GM18502 (cell line): Measurements from ENCODE around the gene FAM89A.
"Not testable (repeated sequence)": the region's sequence is repeated elsewhere in the genome, so short reads cannot be mapped to it uniquely, and the experiment has no call there.

Experiments used
- ATAC-seq: cut with Tn5 transposase; IDR thresholded peaks from one replicate; pipeline ENCODE4 v1.9.1; 2021; ENCODE audit warnings: mild to moderate bottlenecking; ENCODE audit not compliant: unreplicated experiment, poor library complexity

The FAM89A gene

GRCh38 chr1:231037585-231038517, 2.2 kb downstream of the FAM89A start:
- ATAC-seq = no peak

DNA sequence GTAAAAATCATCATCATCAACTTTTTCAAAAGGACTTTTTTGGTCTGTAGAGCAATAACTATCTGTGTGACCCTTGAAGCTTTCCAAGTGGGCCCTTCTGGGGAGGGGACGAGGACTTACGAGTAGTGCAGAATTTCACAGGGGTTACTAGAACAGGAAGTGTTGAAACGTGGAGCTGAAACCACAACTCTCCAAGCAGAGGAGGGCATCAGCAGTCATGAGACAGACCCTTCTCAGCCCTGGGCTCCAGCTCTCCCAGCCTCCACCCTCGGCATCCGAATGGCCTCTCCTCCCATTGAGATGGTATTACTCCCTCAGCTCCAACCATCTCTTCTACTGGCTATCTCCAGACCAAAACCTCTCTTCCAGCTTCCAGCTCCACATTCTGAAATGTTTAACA, 3.6 kb downstream of the FAM89A start:
- ATAC-seq = no peak

DNA sequence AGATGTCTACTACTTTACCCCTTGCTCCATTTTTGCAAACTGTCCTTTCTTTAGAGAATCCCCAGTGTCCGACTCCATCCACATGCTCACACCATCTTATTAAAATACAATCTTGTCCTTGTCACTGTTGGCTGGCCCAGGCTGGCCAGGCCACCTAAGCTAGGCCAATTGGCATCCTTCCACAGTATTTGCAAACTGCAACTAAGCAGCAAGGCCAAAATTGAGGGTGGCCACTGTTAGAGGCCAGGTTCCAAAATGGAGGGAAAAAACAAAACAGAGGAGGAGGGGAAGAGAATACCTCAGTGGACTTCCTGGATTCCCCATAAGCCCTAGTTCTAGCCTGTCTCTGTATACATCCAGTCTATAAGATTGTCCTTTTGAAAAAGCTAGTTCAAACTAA, 4.3 kb downstream of the FAM89A start:
- no peak for ATAC-seq

- ATAC-seq = no peak
These were observed 7.1 kb downstream of the FAM89A start for GRCh38 chr1:231032963-231033362.

DNA sequence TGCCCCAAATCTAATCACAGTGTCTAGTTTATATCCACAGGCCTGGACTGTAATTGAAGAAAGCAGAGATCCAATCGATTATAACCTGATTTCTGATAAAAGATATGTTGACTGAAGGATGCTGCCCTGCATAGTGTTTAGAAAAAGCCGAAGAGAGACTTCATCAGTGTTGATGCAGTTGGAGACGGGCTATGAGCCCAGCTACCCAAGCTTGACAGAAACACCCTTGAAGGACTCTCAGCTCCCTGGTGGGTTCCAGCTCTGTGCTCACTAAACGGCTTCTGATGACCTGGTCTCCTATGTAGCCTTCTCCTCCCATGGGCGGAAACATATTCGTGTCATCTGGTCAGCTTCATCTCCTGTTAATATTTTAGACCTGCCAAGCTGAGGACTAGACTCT, 10.2 kb downstream of the FAM89A start:
- no peak for ATAC-seq

GRCh38 chr1:231029247-231029646, 10.8 kb downstream of the FAM89A start:
- ATAC-seq = not testable (repeated sequence)

GRCh38 chr1:231028682-231029081, 11.4 kb downstream of the FAM89A start:
- ATAC-seq = no peak

DNA sequence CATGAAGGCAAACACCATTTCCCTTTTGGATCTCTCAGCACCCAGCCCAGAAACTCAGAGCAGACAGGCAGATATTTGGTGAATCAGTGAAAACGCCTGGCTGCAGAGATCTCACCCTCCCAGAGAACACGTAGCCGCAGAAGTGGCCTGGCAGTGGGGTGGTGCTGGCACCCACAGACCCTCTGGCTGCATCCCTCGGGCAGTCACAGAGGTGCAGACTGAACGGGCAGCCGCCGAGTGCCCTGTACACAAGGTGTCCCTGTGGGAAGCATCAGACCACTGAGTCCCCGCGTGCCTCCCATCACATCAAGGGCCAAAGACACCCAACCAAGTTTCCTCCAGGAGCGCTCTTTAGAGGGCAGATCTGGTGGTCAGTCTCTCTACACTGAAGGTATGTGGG, 12.1 kb downstream of the FAM89A start:
- ATAC-seq = no peak

GRCh38 chr1:231027136-231027925, 12.7 kb downstream of the FAM89A start:
- ATAC-seq = no peak

DNA sequence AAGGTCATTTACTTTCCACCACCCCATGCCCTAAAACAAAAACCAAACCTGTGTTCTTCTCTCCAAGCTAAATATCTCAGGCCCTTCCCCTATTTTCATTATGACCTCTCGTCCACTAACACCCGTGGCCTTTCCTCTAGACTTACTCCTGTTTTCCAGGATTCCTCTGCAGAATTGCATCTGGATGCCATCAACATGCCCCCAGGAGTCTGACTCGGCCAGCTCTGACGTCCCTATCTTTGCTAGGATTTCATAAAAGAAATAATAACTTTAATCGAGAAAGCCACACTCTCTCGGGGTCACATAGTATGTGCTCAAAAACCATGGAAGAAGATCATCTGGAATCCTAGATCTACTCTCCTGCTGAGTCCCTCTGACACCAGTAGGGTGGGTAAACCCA, 13.5 kb downstream of the FAM89A start:
- no peak for ATAC-seq

DNA sequence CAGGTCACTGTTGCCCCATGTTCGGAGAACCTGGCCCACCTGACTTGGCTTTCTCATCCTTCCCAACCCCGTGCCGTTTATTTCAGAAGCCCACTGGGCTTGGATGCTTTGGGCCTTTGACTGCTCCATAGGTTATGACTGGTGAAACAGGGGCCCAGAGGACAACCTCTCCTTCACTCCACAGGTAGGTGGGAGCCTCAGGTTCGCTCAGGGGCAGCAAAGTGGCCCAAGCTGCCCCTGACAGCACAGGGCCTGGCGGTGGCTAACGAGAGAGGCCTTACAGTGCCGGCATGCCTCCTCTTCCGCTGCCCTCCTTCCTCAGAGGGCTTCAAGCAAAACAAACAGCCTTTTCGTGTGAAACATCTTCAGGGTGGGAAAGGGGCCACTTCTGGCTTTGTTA, 16.9 kb downstream of the FAM89A start:
- ATAC-seq = no peak

DNA sequence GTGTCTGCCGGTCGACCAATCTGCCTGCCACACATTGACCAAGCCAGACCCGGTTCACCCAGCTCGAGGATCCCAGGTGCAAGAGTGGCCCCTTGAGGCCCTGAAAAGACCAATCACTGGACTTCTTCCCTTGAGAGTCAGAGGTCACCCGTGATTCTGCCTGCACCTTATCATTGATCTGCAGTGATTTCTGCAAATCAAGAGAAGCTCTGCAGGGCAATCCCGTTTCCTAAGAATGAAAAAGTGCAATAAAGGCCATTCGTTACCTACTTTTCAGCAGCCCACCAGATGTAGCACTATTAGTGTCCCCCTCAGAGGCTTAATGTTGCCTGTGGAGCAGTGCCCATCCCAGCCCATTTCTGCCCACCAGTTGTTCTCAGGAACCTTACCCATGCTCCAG, 17.5 kb downstream of the FAM89A start:
- ATAC-seq = not testable (repeated sequence)

- no peak for ATAC-seq
These were observed 18.5 kb downstream of the FAM89A start for GRCh38 chr1:231021540-231022031.

- no peak for ATAC-seq
These were observed 19.2 kb downstream of the FAM89A start for GRCh38 chr1:231020816-231021215.

DNA sequence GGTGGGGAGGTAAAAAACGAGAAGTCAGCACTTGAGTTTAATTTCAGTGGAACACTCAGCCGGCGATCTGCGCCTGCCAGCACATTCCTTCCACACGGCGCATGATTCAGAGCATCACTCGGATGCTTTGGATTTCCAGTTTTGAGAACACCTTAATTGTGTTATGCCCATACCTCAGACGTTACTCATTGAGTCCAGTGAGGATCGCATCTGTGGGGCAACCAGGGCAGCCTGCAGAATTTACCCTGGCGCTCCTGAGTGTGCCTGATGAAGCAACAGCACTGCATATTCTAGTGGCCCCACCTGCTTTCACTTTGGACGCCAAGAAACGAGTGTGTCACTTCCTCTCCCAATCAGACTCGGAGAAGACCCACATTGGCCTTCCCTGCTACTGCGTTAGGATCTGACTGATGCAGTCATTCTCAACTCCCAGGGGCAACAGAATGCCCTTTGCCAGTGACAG, 19.9 kb downstream of the FAM89A start:
- no peak for ATAC-seq

DNA sequence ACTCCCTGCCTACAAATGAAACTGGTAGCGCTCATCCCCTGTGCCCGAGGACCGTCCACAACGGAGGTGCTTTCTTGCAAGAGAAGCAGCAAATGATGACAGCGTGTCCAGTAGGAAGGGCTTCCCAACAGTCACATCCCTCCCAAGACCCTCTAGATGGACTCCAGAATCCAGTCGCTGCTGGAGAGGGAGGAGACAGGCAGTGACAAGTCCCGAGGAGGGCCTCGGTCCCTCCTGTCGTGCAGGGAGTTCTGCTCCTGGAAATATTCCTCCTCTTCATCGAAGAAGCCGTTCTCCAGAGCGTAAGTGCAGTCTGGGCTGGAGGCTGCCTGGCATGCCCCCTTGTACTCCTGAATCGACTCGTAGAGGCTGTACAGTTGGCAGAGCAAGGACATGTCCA, 20.3 kb downstream of the FAM89A start:
- ATAC-seq = no peak

- ATAC-seq = no peak
These were observed 23.1 kb downstream of the FAM89A start for GRCh38 chr1:231016966-231017365.

DNA sequence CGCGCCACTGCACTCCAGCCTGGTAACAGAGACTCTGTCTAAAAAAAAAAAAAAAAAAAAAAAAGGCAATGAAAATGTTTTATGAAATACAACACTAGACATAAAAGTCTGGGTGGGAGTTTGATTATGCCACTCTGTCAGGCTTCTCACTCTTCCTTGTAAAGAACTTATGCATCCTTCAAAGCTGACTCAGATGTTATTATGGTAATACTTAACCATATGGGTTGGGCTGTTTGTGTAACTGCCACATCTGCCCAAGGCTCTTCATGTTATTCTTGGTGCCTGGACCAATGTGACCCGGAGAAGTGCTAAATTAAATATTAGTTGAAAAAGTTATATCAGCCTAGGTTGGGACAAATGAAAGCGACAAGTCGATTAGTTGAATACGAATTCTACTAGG, 23.8 kb downstream of the FAM89A start:
- ATAC-seq = no peak

DNA sequence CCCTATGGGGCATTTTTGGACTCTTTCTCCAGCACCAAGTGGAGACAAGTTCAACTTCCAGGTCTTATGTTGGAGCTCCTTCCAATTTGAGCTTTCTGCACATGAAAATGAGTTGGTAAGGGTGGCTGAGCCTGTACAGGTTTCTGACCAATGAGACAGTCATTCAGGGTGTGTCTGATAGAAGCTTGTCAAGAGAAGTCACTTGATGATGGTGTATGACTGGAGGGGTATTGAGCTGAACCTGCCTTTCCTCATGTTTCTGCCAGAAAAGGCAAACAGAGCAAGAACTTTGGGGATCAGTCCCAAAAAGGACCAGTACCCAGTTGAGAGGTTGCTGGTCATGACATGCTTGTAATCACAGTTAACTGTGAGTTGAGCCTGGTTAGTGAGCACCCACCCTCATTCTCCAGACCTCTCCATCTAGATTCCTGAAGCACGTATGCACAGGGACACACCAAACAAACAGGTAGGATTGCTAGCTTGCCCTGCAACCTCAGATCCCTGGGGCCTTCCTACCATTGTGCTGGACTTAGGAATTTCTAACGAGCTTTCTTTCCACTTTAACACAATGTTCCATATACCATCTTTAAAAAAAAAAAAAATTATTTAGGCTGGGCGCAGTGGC, 26.6 kb downstream of the FAM89A start:
- ATAC-seq = no peak

DNA sequence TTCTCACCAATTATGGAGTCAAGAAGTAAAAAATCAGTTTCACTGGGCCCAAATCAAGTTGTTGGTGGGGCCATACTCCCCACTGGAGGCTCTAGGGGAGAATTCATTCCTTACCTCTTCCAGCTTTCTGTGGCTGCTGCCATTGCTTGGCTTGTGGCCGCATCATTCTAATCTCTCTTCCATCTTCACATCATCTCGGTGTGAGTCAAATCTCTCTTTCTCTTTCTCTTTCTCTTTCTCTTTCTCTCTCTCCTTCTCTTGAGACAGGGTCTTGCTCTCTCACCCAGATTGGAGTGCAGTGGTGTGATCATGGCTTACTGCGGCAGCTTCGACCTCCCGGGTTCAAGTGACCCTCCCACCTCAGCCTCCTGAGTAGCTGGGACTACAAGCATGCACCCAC, 28.1 kb downstream of the FAM89A start:
- ATAC-seq = no peak

GRCh38 chr1:231011360-231011759, 28.7 kb downstream of the FAM89A start:
- no peak for ATAC-seq
